ENCODE results near the gene UTS2. TPM values are rescaled to one million over a fixed set of nuclear protein-coding genes. Genes with fewer than 3 reads are reported as not detected.
A peak's percentile ranks its signal among the peaks of the same experiment; 100 is the strongest.

UTS2 gene
- total RNA-seq, 1 experiment from 2014 or later, result not detected

GRCh38 chr1:7846656-7847055 lies 6.2 kb downstream of the UTS2 start:
- Mint-ChIP-seq H3K4me3 (no peak overlapping the region), H3K27ac (no peak overlapping the region), H3K27me3 (ENCODE audit: low read depth) (no peaks in the 10 kb centered on the region), H3K36me3 (no peaks in the 10 kb centered on the region), H3K9me3 (no peaks in the 10 kb centered on the region), H3K4me1 (no peaks in the 10 kb centered on the region; the same call in 1 of the 2 replicates)
- DNase-seq (ENCODE audit: low spot score) (no peak), ATAC-seq (no peak)
- CTCF ChIA-PET, result interaction anchor here (1.3 to 1.7 kb wide), 2 partner anchors 38 to 177 kb away, joined by 3 to 4 read pairs; no protein-coding TSS in a partner anchor
- no peak for TF ChIP-seq JAZF1 (CRISPR knock-in tag; IDR thresholded peaks at IDR 0.05)
- TF ChIP-seq HMGA2 (CRISPR knock-in tag; IDR thresholded peaks at IDR 0.05), result 0 out of 2 replicates have a peak, but pooled peaks have one; percentile 47
- POLR2A ChIA-PET, result no interaction called here

- Mint-ChIP-seq H3K4me3 (no peak overlapping the region), H3K27me3 (ENCODE audit: low read depth) (no peaks in the 10 kb centered on the region), H3K36me3 (0 out of 2 replicates have a peak, but pooled peaks cover 3% of the 10 kb centered on the region), H3K4me1 (no peaks in the 10 kb centered on the region), H3K9me3 (no peaks in the 10 kb centered on the region), H3K27ac (no peak overlapping the region)
- POLR2A ChIA-PET, result no interaction called here
- DNase-seq (ENCODE audit: low spot score) (no peak), ATAC-seq (no peak)
- no peak for TF ChIP-seq TCF7 (CRISPR knock-in tag; IDR thresholded peaks at IDR 0.05; ENCODE audit: low read depth)
- TF ChIP-seq ATF1 (CRISPR knock-in tag; IDR thresholded peaks at IDR 0.05), result no peak
- no peak for TF ChIP-seq CBFB (CRISPR knock-in tag; IDR thresholded peaks at IDR 0.05; ENCODE audit: low read depth)
- CTCF ChIA-PET, result interaction anchor here (0.9 to 1.7 kb wide), 3 partner anchors 38 to 176 kb away, joined by 3 to 4 read pairs (median 3); no protein-coding TSS in a partner anchor
Measured at GRCh38 chr1:7845761-7846160, 7.1 kb downstream of the UTS2 start.

- CTCF ChIA-PET, result no interaction called here
- H3K36me3 Mint-ChIP-seq, result peaks cover 28% of the 10 kb centered on the region
- no peak overlapping the region for H3K27ac Mint-ChIP-seq
- peaks cover 23% of the 10 kb centered on the region for H3K9me3 Mint-ChIP-seq
- no peaks in the 10 kb centered on the region for H3K27me3 Mint-ChIP-seq (ENCODE audit: low read depth)
- ATAC-seq (no peak), DNase-seq (ENCODE audit: low spot score) (no peak)
- no peak overlapping the region for H3K4me3 Mint-ChIP-seq
- TF ChIP-seq ATF1 (CRISPR knock-in tag; IDR thresholded peaks at IDR 0.05) (no peak), TEAD4 (CRISPR knock-in tag; IDR thresholded peaks at IDR 0.05) (no peak), ATF2 (CRISPR knock-in tag; IDR thresholded peaks at IDR 0.05; ENCODE audit: borderline replicate concordance, low read depth) (no peak)
- H3K4me1 Mint-ChIP-seq, result no peaks in the 10 kb centered on the region
- POLR2A ChIA-PET, result no interaction called here
Measured at GRCh38 chr1:7842517-7842916, 10.3 kb downstream of the UTS2 start.

- H3K4me1 Mint-ChIP-seq, result no peaks in the 10 kb centered on the region
Measured at GRCh38 chr1:7839526-7839925, 13.3 kb downstream of the UTS2 start.

GRCh38 chr1:7838714-7839113 lies 14.2 kb downstream of the UTS2 start:
- ChIA-PET POLR2A (no interaction called here), CTCF (no interaction called here)
- Mint-ChIP-seq H3K27me3 (ENCODE audit: low read depth) (no peaks in the 10 kb centered on the region), H3K36me3 (peaks cover 44% of the 10 kb centered on the region), H3K4me3 (no peak overlapping the region), H3K9me3 (peaks cover 27% of the 10 kb centered on the region), H3K4me1 (no peaks in the 10 kb centered on the region), H3K27ac (no peak overlapping the region)
- ATAC-seq, result no peak
- DNase-seq (ENCODE audit: low spot score), result no peak
- no peak for TF ChIP-seq TEAD1 (CRISPR knock-in tag; IDR thresholded peaks at IDR 0.05)
- no peak for TF ChIP-seq ZNF219 (CRISPR knock-in tag; IDR thresholded peaks at IDR 0.05; ENCODE audit: borderline replicate concordance)
- TF ChIP-seq NR2C2 (CRISPR knock-in tag; IDR thresholded peaks at IDR 0.05), result no peak
- no peak for TF ChIP-seq AR (CRISPR knock-in tag; IDR thresholded peaks at IDR 0.05)
- TF ChIP-seq ZNF512 (CRISPR knock-in tag; IDR thresholded peaks at IDR 0.05; ENCODE audit: borderline replicate concordance), result no peak
- TF ChIP-seq ZNF317 (CRISPR knock-in tag; IDR thresholded peaks at IDR 0.05; ENCODE audit: borderline replicate concordance, low read depth), result no peak
- TF ChIP-seq ATF1 (CRISPR knock-in tag; IDR thresholded peaks at IDR 0.05), result no peak

More at GRCh38 chr1:7839526-7839925, 13.3 kb downstream of the UTS2 start:
- ChIA-PET POLR2A (no interaction called here), CTCF (no interaction called here)
- peaks cover 27% of the 10 kb centered on the region for H3K9me3 Mint-ChIP-seq
- TF ChIP-seq ZNF317 (CRISPR knock-in tag; IDR thresholded peaks at IDR 0.05; ENCODE audit: borderline replicate concordance, low read depth) (0 out of 2 replicates have a peak, but pooled peaks have one; percentile 33), E2F4 (CRISPR knock-in tag; IDR thresholded peaks at IDR 0.05; ENCODE audit: borderline replicate concordance, low read depth) (no peak)
- H3K4me3 Mint-ChIP-seq, result no peak overlapping the region
- peaks cover 44% of the 10 kb centered on the region for H3K36me3 Mint-ChIP-seq
- DNase-seq (ENCODE audit: low spot score) (no peak), ATAC-seq (no peak)
- no peak overlapping the region for H3K27ac Mint-ChIP-seq
- H3K27me3 Mint-ChIP-seq (ENCODE audit: low read depth), result no peaks in the 10 kb centered on the region

Measured in WTC11 (cell line).